BJ (cell line): ENCODE data around the gene PCBP2. TPM values are rescaled to one million over a fixed set of nuclear protein-coding genes. Genes with fewer than 3 reads are reported as not detected.
"Not testable (repeated sequence)": the region's sequence is repeated elsewhere in the genome, so short reads cannot be mapped to it uniquely, and the experiment has no call there.

Experiments
- CTCF ChIA-PET: fragments of 350-600 bp; formaldehyde crosslinking; extraction: SDS; loops from one replicate; lab custom pipeline; 2021; ENCODE audit warnings: antibody characterized with exemption, inconsistent platforms; lab: Yijun Ruan, JAX
- POLR2A ChIA-PET: fragments of 300-600 bp; sonication (Branson Sonifier 250); formaldehyde crosslinking; extraction: SDS; loops from one replicate; lab custom pipeline; 2021; ENCODE audit warnings: antibody characterized with exemption; lab: Charles Lee
- DNase-seq: peaks from one replicate; pipeline ENCODE4 v3.0.0-alpha.2; 2011; ENCODE audit warnings: low read depth
- H3K27me3 ChIP-seq: 2 replicates; pipeline ENCODE4 v1.6.0; 2011; ENCODE audit warnings: low read length; ENCODE audit not compliant: control insufficient read depth, insufficient read depth
- H3K36me3 ChIP-seq: 2 replicates; pipeline ENCODE4 v1.5.1; 2011; ENCODE audit warnings: low read length; ENCODE audit not compliant: control insufficient read depth, insufficient read depth
- H3K4me3 ChIP-seq: 2 replicates; pipeline ENCODE4 v1.5.1; 2011; ENCODE audit warnings: low read depth, mild to moderate bottlenecking, control low read depth, low read length
- CTCF ChIP-seq: IDR thresholded peaks from 2 replicates; pipeline ENCODE4 v1.5.1; 2011; ENCODE audit warnings: low read depth, mild to moderate bottlenecking, control low read depth, inconsistent platforms, low read length, moderate library complexity; ENCODE audit not compliant: insufficient read depth
- polyA plus RNA-seq: library from polyadenylated mRNA; depleted of rRNA; stranded (reverse); fragments of >200 nt; gene quantifications from 2 replicates; pipeline ENCODE4 v1.2.3, GENCODE V29; 2011

The PCBP2 gene
- polyA plus RNA-seq, 1 experiment = 268 TPM

DNA sequence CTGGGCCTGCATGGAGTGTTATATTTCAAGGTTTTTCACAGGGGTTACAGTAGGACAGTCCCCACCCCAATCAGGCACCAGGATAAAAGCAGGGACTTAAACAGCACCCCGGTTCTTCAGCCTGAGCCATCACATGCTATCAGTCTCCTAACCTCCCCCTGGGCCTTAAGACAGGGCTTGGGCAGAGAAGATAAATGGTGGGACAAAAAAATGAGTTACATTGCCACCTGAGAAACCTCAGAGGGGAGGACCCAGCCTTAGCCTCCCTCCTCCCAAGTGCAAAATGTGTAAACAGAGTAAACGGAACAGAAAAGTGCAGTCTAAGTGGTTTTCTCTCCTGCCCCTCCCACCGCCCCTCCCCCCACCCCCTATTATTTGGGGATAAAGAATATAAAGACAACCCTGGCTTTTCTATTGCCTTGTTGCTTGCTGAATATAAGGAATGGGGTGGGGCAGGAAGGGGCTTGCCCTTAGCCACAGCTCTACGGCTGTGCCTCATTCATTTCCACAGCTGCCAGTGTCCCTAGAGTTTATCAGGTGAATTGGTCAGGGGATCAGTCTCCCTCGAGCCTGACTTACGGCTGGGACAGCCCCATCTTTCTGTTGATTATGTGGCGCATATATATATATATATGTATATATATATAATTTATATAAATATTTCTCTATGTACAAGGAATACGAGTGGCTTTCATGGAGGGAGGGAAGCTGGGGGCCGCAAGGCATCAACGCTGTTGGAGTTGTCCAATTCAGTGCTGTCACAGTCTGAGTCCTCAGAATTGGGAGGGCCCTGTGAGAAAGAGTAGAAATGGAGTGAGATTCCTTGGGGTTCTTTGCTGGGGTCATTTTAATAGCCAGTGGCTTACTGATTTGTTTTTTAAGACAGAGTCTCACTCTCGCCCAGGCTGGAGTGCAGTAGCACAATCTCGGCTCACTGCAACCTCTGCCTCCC, 28.9 kb downstream of the PCBP2 start:
- peaks cover 40% of the 10 kb centered on the region for H3K36me3 ChIP-seq
- ChIA-PET CTCF (interaction anchor here (0.6 to 2.1 kb wide), 5 partner anchors 11 to 452 kb away, joined by 3 to 17 read pairs (median 4); partner anchors contain the start of genes MAP3K12 and NPFF), POLR2A (interaction anchor here (0.8 kb wide), 1 partner anchor 20 kb away, joined by 4 read pairs; the partner anchor contains the start of gene TARBP2)
- no peak overlapping the region for H3K4me3 ChIP-seq
- TF ChIP-seq CTCF = no peak
- DNase-seq = no peak
- no peaks in the 10 kb centered on the region for H3K27me3 ChIP-seq

GRCh38 chr12:53481458-53481857, 29.6 kb downstream of the PCBP2 start:
- DNase-seq = peak; percentile 78
- H3K36me3 ChIP-seq = peaks cover 40% of the 10 kb centered on the region
- ChIA-PET POLR2A (interaction anchor here (0.8 to 1.0 kb wide), 2 partner anchors 18 to 20 kb away, joined by 4 read pairs; partner anchors contain the start of genes MAP3K12 and TARBP2), CTCF (interaction anchor here (0.6 to 2.1 kb wide), 9 partner anchors 8 to 452 kb away, joined by 3 to 17 read pairs (median 4); partner anchors contain the start of genes MAP3K12 and NPFF)
- H3K4me3 ChIP-seq, H3K27me3 ChIP-seq: not testable (repeated sequence)

DNA sequence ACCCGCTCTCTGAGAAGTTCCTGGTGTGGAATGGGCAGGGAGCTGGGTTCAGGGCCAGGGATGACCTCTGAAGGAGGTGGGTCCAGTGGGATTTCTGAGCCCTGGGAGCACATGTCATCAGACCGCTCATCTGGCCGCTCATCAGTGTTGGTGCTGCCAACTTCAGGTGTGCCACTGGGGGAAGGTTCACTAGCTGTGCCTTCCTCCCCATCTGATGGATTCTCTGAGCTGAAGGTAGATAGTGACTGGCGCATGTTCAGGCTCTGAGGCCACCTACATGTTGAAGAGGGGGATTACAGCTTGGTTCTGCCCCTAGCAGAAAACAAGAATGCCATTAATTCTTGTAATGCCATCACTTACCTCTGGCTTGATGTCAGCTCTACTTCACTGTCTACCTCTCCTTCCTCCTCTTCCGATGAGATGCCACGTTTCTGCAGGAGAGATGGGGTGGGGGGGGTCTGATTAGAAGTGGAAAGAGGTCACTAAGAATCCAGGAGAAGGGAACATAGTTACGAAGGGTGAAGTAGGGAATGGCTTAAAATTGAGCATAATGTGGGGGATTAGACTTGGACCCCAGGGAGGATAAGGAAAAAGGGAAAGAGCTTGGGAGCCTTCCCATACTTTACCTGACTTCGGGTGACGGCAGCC, 30.2 kb downstream of the PCBP2 start:
- Histone ChIP-seq H3K36me3 (peaks cover 42% of the 10 kb centered on the region), H3K27me3 (no peaks in the 10 kb centered on the region), H3K4me3 (no peak overlapping the region)
- ChIA-PET POLR2A (interaction anchor here (0.8 to 1.0 kb wide), 2 partner anchors 17 to 19 kb away, joined by 4 read pairs; partner anchors contain the start of genes MAP3K12 and TARBP2), CTCF (interaction anchor here (0.6 to 2.1 kb wide), 8 partner anchors 8 to 161 kb away, joined by 3 to 17 read pairs (median 4); partner anchors contain the start of genes MAP3K12 and NPFF)
- peak; percentile 27; the same call in 1 of the 2 replicates for TF ChIP-seq CTCF
- DNase-seq = no peak

DNA sequence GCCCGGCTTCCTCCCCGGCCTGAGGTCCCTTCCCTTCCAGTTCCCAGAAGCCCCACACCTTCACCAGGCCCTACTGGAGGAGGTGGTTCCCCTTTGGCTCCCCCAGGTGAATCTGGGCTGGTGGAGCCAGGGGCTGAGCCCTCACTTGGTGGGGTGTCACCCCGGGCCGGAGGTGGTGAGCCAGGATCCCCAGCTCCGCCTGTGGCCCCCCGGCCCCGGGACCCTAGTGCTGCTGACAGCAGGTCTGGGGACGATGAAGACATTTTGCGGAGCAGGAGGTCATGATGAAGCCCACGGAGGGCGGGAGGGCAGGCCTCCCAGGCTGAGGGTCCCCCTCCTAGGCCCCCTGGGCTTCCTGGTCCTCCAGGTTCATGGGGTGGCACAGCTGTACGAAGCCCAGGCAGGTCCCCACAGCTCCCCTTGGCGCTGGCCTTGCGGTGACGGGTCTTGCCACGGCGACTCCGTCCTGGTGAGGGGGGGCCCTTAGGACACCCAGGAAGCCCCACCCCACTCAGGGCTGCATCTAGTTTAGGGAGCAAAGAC, 30.8 kb downstream of the PCBP2 start:
- ChIA-PET POLR2A (interaction anchor here (1.0 kb wide), 1 partner anchor 16 kb away, joined by 4 read pairs; the partner anchor contains the start of gene MAP3K12), CTCF (interaction anchor here (0.8 to 2.1 kb wide), 4 partner anchors 9 to 162 kb away, joined by 3 to 17 read pairs (median 6); partner anchors contain the start of gene NPFF)
- no peak for TF ChIP-seq CTCF
- DNase-seq = no peak
- Histone ChIP-seq H3K4me3 (no peak overlapping the region), H3K36me3 (peaks cover 42% of the 10 kb centered on the region), H3K27me3 (no peaks in the 10 kb centered on the region)

GRCh38 chr12:53483225-53483978, 31.5 kb downstream of the PCBP2 start:
- Histone ChIP-seq H3K4me3 (no peak overlapping the region), H3K36me3 (peaks cover 44% of the 10 kb centered on the region), H3K27me3 (no peaks in the 10 kb centered on the region)
- ChIA-PET POLR2A (no interaction called here), CTCF (interaction anchor here (0.8 kb wide), 1 partner anchor 24 kb away, joined by 3 read pairs; the partner anchor contains the start of gene NPFF)
- no peak for TF ChIP-seq CTCF
- DNase-seq = no peak
